ENCODE measurements around the gene CPED1. TPM values are rescaled to one million over a fixed set of nuclear protein-coding genes. Genes with fewer than 3 reads are reported as not detected.

CPED1 gene
- total and polyA plus RNA-seq, 2 experiments from 2014 or later: 0.17 to 0.47 TPM

- Histone ChIP-seq H3K9me2 (ENCODE audit: insufficient read depth) (no peaks in the 10 kb centered on the region), H3K4me2 (no peak overlapping the region), H3K4me1 (ENCODE audit: insufficient read depth) (peaks cover 4% of the 10 kb centered on the region; the same call in 1 of the 2 replicates), H4K20me1 (replicated peaks; ENCODE audit: insufficient read depth) (no peaks in the 10 kb centered on the region), H3F3A (replicated peaks; ENCODE audit: low read depth) (no peaks in the 10 kb centered on the region), H3K27ac (ENCODE audit: low read depth) (no peak overlapping the region), H3K79me2 (replicated peaks; ENCODE audit: insufficient read depth) (no peaks in the 10 kb centered on the region), H3K4me3 (no peak overlapping the region), H3K27me3 (ENCODE audit: insufficient read depth) (no peaks in the 10 kb centered on the region), H3K36me3 (ENCODE audit: insufficient read depth) (no peaks in the 10 kb centered on the region), H2AFZ (no peak overlapping the region)
- no peaks in the 10 kb centered on the region for H3K36me3 Mint-ChIP-seq (ENCODE audit: low read depth)
- TF ChIP-seq POLR2AphosphoS5 (IDR thresholded peaks at IDR 0.05; ENCODE audit: low read depth): no peak
- no peak for TF ChIP-seq JUNB (IDR thresholded peaks at IDR 0.05; ENCODE audit: unreplicated experiment)
- TF ChIP-seq ZNF114 (CRISPR knock-in tag; IDR thresholded peaks at IDR 0.05): no peak
- no peak for TF ChIP-seq CREB1 (CRISPR knock-in tag; IDR thresholded peaks at IDR 0.05; ENCODE audit: low read depth)
- TF ChIP-seq NANOG (IDR thresholded peaks at IDR 0.05; ENCODE audit: borderline replicate concordance): no peak
- TF ChIP-seq ZNF462 (CRISPR knock-in tag; IDR thresholded peaks at IDR 0.05): no peak
- no peak for TF ChIP-seq EZH2phosphoT487 (IDR thresholded peaks at IDR 0.05; ENCODE audit: unreplicated experiment)
- no peak for TF ChIP-seq ETS1 (IDR thresholded peaks at IDR 0.05)
- no peak for TF ChIP-seq EZH2 (IDR thresholded peaks at IDR 0.05; ENCODE audit: low read depth, unreplicated experiment)
- no peak for TF ChIP-seq CTCF (conservative IDR thresholded peaks at IDR 0.05; ENCODE audit: low read depth in 2 of 2)
- TF ChIP-seq ZNF331 (CRISPR knock-in tag; IDR thresholded peaks at IDR 0.05; ENCODE audit: low read depth): no peak
- ATAC-seq: no peak
- no peaks in the 10 kb centered on the region for H3K9me3 Mint-ChIP-seq
- no peaks in the 10 kb centered on the region for H3K27me3 Mint-ChIP-seq (ENCODE audit: insufficient read depth, low read depth, poor library complexity)
- no peak overlapping the region for H3K4me3 Mint-ChIP-seq
- H3K27ac Mint-ChIP-seq: no peak overlapping the region
- DNase-seq (ENCODE audit: low spot score): no peak
- H3K4me1 Mint-ChIP-seq: peaks cover 16% of the 10 kb centered on the region; the same call in 2 of the 3 replicates
Observed at GRCh38 chr7:121301446-121302213, 313.1 kb downstream of the CPED1 start.

Data from GM23338 (cell line).